Measurements from ENCODE around the gene EZH1.
"Not testable (repeated sequence)": the region's sequence is repeated elsewhere in the genome, so short reads cannot be mapped to it uniquely, and the experiment has no call there.

EZH1 gene

GRCh38 chr17:42665581-42666001, 79.2 kb downstream of the EZH1 start:
- no peak for DNase-seq

- DNase-seq, result no peak
These were observed 84.0 kb downstream of the EZH1 start for GRCh38 chr17:42660692-42661345.

- DNase-seq, result not testable (repeated sequence)
These were observed 84.9 kb downstream of the EZH1 start for GRCh38 chr17:42659932-42660274.

GRCh38 chr17:42659079-42659931, 85.5 kb downstream of the EZH1 start, which contains the start of gene TUBG2:
TSS of gene TUBG2 (plus strand) at chr17:42659284. CDS start at chr17:42659504, 220 bp downstream.
- peak; percentile 82 for DNase-seq

- DNase-seq, result no peak
These were observed 86.8 kb downstream of the EZH1 start for GRCh38 chr17:42657824-42658588.

- DNase-seq, result no peak
These were observed 89.3 kb downstream of the EZH1 start for GRCh38 chr17:42655528-42655927.

GRCh38 chr17:42653179-42654124, 91.4 kb downstream of the EZH1 start:
- DNase-seq, result no peak

GRCh38 chr17:42651392-42651791, 93.4 kb downstream of the EZH1 start:
- no peak for DNase-seq
